Stimulated activated naive CD8-positive, alpha-beta T cell treated with anti-CD3 and anti-CD28 coated beads, Interleukin-15, Interleukin-2, amounts not matched to agents 100 ng/mL and 50 ng/mL, for 24 hours (primary cell): ENCODE measurements around the gene ATG4B.
A peak's percentile ranks its signal among the peaks of the same experiment; 100 is the strongest.

Experiments used
- H3K27ac Mint-ChIP-seq: one replicate; pipeline ENCODE4 v1.8.0; 2021; ENCODE audit warnings: mild to moderate bottlenecking, mixed read lengths
- H3K27me3 Mint-ChIP-seq: one replicate; pipeline ENCODE4 v1.8.0; 2021; ENCODE audit warnings: mixed read lengths
- H3K36me3 Mint-ChIP-seq: one replicate; pipeline ENCODE4 v1.8.0; 2021; ENCODE audit warnings: low read depth, mixed read lengths
- H3K4me1 Mint-ChIP-seq: one replicate; pipeline ENCODE4 v1.8.0; 2021; ENCODE audit warnings: low read depth, mixed read lengths
- H3K4me3 Mint-ChIP-seq: one replicate; pipeline ENCODE4 v1.8.0; 2021; ENCODE audit warnings: mild to moderate bottlenecking, mixed read lengths
- H3K9me3 Mint-ChIP-seq: one replicate; pipeline ENCODE4 v1.8.0; 2021; ENCODE audit warnings: mixed read lengths

The ATG4B gene

GRCh38 chr2:241607162-241607885 lies 30.2 kb upstream of the ATG4B start:
- Mint-ChIP-seq H3K9me3 (no peaks in the 10 kb centered on the region), H3K36me3 (peaks cover 15% of the 10 kb centered on the region), H3K27ac (no peak overlapping the region), H3K4me3 (no peak overlapping the region), H3K27me3 (no peaks in the 10 kb centered on the region), H3K4me1 (peaks cover 21% of the 10 kb centered on the region)

- peak overlapping the region; percentile 66 for H3K27ac Mint-ChIP-seq
- H3K36me3 Mint-ChIP-seq = peaks cover 9% of the 10 kb centered on the region
- H3K4me3 Mint-ChIP-seq = peak overlapping the region; percentile 70
- peaks cover 21% of the 10 kb centered on the region for H3K4me1 Mint-ChIP-seq
- no peaks in the 10 kb centered on the region for H3K9me3 Mint-ChIP-seq
- H3K27me3 Mint-ChIP-seq = no peaks in the 10 kb centered on the region
Observed at GRCh38 chr2:241608881-241609280, 28.6 kb upstream of the ATG4B start.

- no peaks in the 10 kb centered on the region for H3K9me3 Mint-ChIP-seq
- peak overlapping the region; percentile 70 for H3K4me3 Mint-ChIP-seq
- H3K27ac Mint-ChIP-seq = peak overlapping the region; percentile 58
- no peaks in the 10 kb centered on the region for H3K27me3 Mint-ChIP-seq
- H3K4me1 Mint-ChIP-seq = peaks cover 21% of the 10 kb centered on the region
- H3K36me3 Mint-ChIP-seq = peaks cover 9% of the 10 kb centered on the region
Observed at GRCh38 chr2:241609859-241610793, 27.4 kb upstream of the ATG4B start.

GRCh38 chr2:241611062-241611461 lies 26.4 kb upstream of the ATG4B start:
- H3K36me3 Mint-ChIP-seq = peaks cover 8% of the 10 kb centered on the region
- no peaks in the 10 kb centered on the region for H3K9me3 Mint-ChIP-seq

GRCh38 chr2:241612156-241613016 lies 25.1 kb upstream of the ATG4B start:
- Mint-ChIP-seq H3K4me3 (no peak overlapping the region), H3K4me1 (peaks cover 39% of the 10 kb centered on the region), H3K36me3 (peaks cover 11% of the 10 kb centered on the region), H3K27me3 (no peaks in the 10 kb centered on the region), H3K27ac (no peak overlapping the region), H3K9me3 (no peaks in the 10 kb centered on the region)

More at GRCh38 chr2:241611062-241611461, 26.4 kb upstream of the ATG4B start:
- Mint-ChIP-seq H3K27me3 (no peaks in the 10 kb centered on the region), H3K4me1 (peaks cover 27% of the 10 kb centered on the region), H3K4me3 (no peak overlapping the region), H3K27ac (no peak overlapping the region)

GRCh38 chr2:241613017-241613780 lies 24.3 kb upstream of the ATG4B start:
- Mint-ChIP-seq H3K27ac (no peak overlapping the region), H3K4me1 (peaks cover 47% of the 10 kb centered on the region), H3K27me3 (no peaks in the 10 kb centered on the region), H3K9me3 (no peaks in the 10 kb centered on the region), H3K36me3 (peaks cover 17% of the 10 kb centered on the region), H3K4me3 (no peak overlapping the region)

- peaks cover 47% of the 10 kb centered on the region for H3K4me1 Mint-ChIP-seq
- H3K36me3 Mint-ChIP-seq = peaks cover 24% of the 10 kb centered on the region
- H3K9me3 Mint-ChIP-seq = no peaks in the 10 kb centered on the region
- no peaks in the 10 kb centered on the region for H3K27me3 Mint-ChIP-seq
- no peak overlapping the region for H3K27ac Mint-ChIP-seq
- H3K4me3 Mint-ChIP-seq = no peak overlapping the region
Observed at GRCh38 chr2:241615041-241615440, 22.5 kb upstream of the ATG4B start.

- Mint-ChIP-seq H3K27me3 (no peaks in the 10 kb centered on the region), H3K4me3 (no peak overlapping the region), H3K4me1 (peaks cover 48% of the 10 kb centered on the region), H3K27ac (no peak overlapping the region), H3K36me3 (peaks cover 27% of the 10 kb centered on the region), H3K9me3 (peaks cover under 1% of the 10 kb centered on the region)
Observed at GRCh38 chr2:241615522-241616052, 21.9 kb upstream of the ATG4B start.

GRCh38 chr2:241616168-241617125 lies 21.0 kb upstream of the ATG4B start:
- peaks cover 4% of the 10 kb centered on the region for H3K9me3 Mint-ChIP-seq
- H3K36me3 Mint-ChIP-seq = peaks cover 34% of the 10 kb centered on the region
- H3K27ac Mint-ChIP-seq = no peak overlapping the region
- peaks cover 52% of the 10 kb centered on the region for H3K4me1 Mint-ChIP-seq
- H3K4me3 Mint-ChIP-seq = no peak overlapping the region
- no peaks in the 10 kb centered on the region for H3K27me3 Mint-ChIP-seq

GRCh38 chr2:241617431-241618154 lies 19.9 kb upstream of the ATG4B start:
- H3K36me3 Mint-ChIP-seq = peaks cover 44% of the 10 kb centered on the region
- no peaks in the 10 kb centered on the region for H3K27me3 Mint-ChIP-seq
- peak overlapping the region; percentile 93 for H3K27ac Mint-ChIP-seq
- H3K4me1 Mint-ChIP-seq = peaks cover 56% of the 10 kb centered on the region
- peak overlapping the region; percentile 78 for H3K4me3 Mint-ChIP-seq
- peaks cover 4% of the 10 kb centered on the region for H3K9me3 Mint-ChIP-seq

GRCh38 chr2:241618296-241618805 lies 19.1 kb upstream of the ATG4B start:
- Mint-ChIP-seq H3K9me3 (peaks cover 4% of the 10 kb centered on the region), H3K36me3 (peaks cover 44% of the 10 kb centered on the region), H3K4me3 (peak overlapping the region; percentile 78), H3K27ac (peak overlapping the region; percentile 93), H3K27me3 (no peaks in the 10 kb centered on the region), H3K4me1 (peaks cover 56% of the 10 kb centered on the region)

GRCh38 chr2:241618829-241619228 lies 18.7 kb upstream of the ATG4B start:
- Mint-ChIP-seq H3K36me3 (peaks cover 44% of the 10 kb centered on the region), H3K4me3 (peak overlapping the region; percentile 78)

More at GRCh38 chr2:241618829-241619228, 18.7 kb upstream of the ATG4B start:
- Mint-ChIP-seq H3K9me3 (peaks cover 4% of the 10 kb centered on the region), H3K27me3 (no peaks in the 10 kb centered on the region), H3K27ac (peak overlapping the region; percentile 93), H3K4me1 (peaks cover 56% of the 10 kb centered on the region)
